GM13976 (cell line): Measurements from ENCODE around the gene PTGES2.

Experiments used
- DNase-seq: peaks from one replicate; pipeline ENCODE4 v3.0.0; 2012; ENCODE audit warnings: low spot score
- CTCF ChIP-seq: IDR thresholded peaks from 2 replicates; pipeline ENCODE4 v1.5.1; 2012; ENCODE audit warnings: borderline replicate concordance, mild to moderate bottlenecking; ENCODE audit not compliant: insufficient read depth; ENCODE audit errors: extremely low read depth, missing control alignments, control extremely low read depth
- in situ Hi-C: fragments of 300-500 bp; cut with MboI; formaldehyde crosslinking; loops from one replicate; pipeline ENCODE4 v1.12.0; 2022; ENCODE audit warnings: low sequenced_read_pairs, mixed read lengths, inconsistent platforms; ENCODE audit not compliant: unreplicated experiment

Gene PTGES2

GRCh38 chr9:128167209-128167608, 39.7 kb upstream of the PTGES2 start:
- no peak for TF ChIP-seq CTCF
- no peak for DNase-seq
- in situ Hi-C loops, result no loop called here

- in situ Hi-C loops, result no loop called here
- TF ChIP-seq CTCF, result no peak
- DNase-seq, result no peak
Observed at GRCh38 chr9:128166169-128166568, 38.6 kb upstream of the PTGES2 start.

- in situ Hi-C loops, result no loop called here
- no peak for TF ChIP-seq CTCF
- DNase-seq, result no peak
Observed at GRCh38 chr9:128164307-128164885, 36.9 kb upstream of the PTGES2 start.

- TF ChIP-seq CTCF, result no peak
- DNase-seq, result no peak
- in situ Hi-C loops, result no loop called here
Observed at GRCh38 chr9:128163523-128164306, 36.2 kb upstream of the PTGES2 start.

- TF ChIP-seq CTCF, result no peak
- no peak for DNase-seq
- in situ Hi-C loops, result no loop called here
Observed at GRCh38 chr9:128163027-128163515, 35.5 kb upstream of the PTGES2 start.

GRCh38 chr9:128162215-128163026, 34.9 kb upstream of the PTGES2 start:
- in situ Hi-C loops, result no loop called here
- no peak for DNase-seq
- TF ChIP-seq CTCF, result no peak
